ENCODE results near the gene CST9. TPM values are rescaled to one million over a fixed set of nuclear protein-coding genes. Genes with fewer than 3 reads are reported as not detected.

CST9 gene
- total RNA-seq, 4 donors from 2014 or later = 0.28 TPM; not detected in 3

GRCh38 chr20:23596579-23597250, 9.0 kb downstream of the CST9 start:
- TF ChIP-seq, protein P1, sequence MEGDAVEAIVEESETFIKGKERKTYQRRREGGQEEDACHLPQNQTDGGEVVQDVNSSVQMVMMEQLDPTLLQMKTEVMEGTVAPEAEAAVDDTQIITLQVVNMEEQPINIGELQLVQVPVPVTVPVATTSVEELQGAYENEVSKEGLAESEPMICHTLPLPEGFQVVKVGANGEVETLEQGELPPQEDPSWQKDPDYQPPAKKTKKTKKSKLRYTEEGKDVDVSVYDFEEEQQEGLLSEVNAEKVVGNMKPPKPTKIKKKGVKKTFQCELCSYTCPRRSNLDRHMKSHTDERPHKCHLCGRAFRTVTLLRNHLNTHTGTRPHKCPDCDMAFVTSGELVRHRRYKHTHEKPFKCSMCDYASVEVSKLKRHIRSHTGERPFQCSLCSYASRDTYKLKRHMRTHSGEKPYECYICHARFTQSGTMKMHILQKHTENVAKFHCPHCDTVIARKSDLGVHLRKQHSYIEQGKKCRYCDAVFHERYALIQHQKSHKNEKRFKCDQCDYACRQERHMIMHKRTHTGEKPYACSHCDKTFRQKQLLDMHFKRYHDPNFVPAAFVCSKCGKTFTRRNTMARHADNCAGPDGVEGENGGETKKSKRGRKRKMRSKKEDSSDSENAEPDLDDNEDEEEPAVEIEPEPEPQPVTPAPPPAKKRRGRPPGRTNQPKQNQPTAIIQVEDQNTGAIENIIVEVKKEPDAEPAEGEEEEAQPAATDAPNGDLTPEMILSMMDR (IDR thresholded peaks at IDR 0.05) = no peak
- DNase-seq (ENCODE audit: low spot score) (no peak), ATAC-seq (ENCODE audit: low FRiP score) (no peak)

DNA sequence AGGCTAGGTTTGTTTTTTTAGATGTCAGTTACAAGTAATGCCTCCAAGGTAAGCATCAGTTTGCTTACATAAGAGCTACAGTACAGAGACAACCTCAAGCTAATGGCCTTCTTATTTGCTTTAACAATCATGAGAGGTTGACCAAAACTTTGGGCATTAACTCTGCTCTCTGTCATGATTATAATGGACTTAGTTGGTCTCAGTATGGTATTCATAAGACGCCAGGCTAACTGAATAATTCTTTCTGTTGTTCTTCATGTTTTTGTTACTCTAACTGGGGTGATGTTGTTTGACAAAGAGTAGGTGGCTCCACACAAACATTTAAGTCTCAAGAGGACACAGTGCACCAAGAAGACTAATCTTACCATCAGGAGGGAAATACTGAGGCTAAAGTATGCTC, 9.8 kb downstream of the CST9 start:
- TF ChIP-seq, protein P1 (IDR thresholded peaks at IDR 0.05) = no peak
- DNase-seq (ENCODE audit: low spot score) = no peak
- no peak for ATAC-seq (ENCODE audit: low FRiP score)

GRCh38 chr20:23588434-23589403, 17.0 kb downstream of the CST9 start:
- ATAC-seq (ENCODE audit: low FRiP score) = no peak
- DNase-seq (ENCODE audit: low spot score) = no peak
- TF ChIP-seq, protein P1 (IDR thresholded peaks at IDR 0.05) = no peak

DNA sequence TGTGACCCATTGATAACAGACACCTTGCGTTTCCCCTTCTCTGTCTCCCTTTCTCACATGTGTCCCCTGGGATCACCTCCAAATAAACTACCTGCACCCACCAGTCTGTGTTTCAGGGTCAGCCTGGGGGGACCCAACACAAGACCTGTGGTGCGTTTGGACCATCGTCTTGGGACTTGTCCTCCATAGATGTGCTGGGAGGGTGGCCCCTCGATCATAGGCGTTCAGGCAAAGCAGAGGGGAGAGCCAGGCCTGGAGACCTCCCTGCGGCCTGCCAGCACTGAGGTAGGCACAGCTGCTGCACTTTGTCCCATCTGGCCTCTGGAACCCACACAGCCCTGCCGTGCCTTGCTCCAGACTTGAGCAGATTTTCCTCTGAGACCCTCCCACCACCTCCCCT, 18.1 kb downstream of the CST9 start:
- no peak for DNase-seq (ENCODE audit: low spot score)
- TF ChIP-seq, protein P1 (IDR thresholded peaks at IDR 0.05) = no peak
- no peak for ATAC-seq (ENCODE audit: low FRiP score)

GRCh38 chr20:23586735-23587525, 18.8 kb downstream of the CST9 start:
- ATAC-seq (ENCODE audit: low FRiP score) = no peak
- TF ChIP-seq, protein P1 (IDR thresholded peaks at IDR 0.05) = no peak
- no peak for DNase-seq (ENCODE audit: low spot score)

- no peak for DNase-seq (ENCODE audit: low spot score)
- TF ChIP-seq, protein P1 (IDR thresholded peaks at IDR 0.05) = no peak
- ATAC-seq (ENCODE audit: low FRiP score) = no peak
Observed at GRCh38 chr20:23585808-23586734, 19.6 kb downstream of the CST9 start.

Data from omental fat pad (tissue), 4 donors.